ENCODE data around the gene TFB2M. TPM values are rescaled to one million over a fixed set of nuclear protein-coding genes. Genes with fewer than 3 reads are reported as not detected.

The TFB2M gene
- total RNA-seq, 2 experiments from 2014 or later = 8.0 to 9.0 TPM

GRCh38 chr1:246506674-246507481 lies 59.2 kb downstream of the TFB2M start, which contains the start of gene SMYD3:
Gene SMYD3, minus strand, starts transcription at chr1:246507279.
- no peaks in the 10 kb centered on the region for H3K27me3 ChIP-seq (ENCODE audit: control insufficient read depth in 1 of 2, insufficient read depth in 2 of 2, low read length in 2 of 2)
- Mint-ChIP-seq H3K27ac (peak within 1 kb of the TSS; percentile 90), H3K36me3 (ENCODE audit: low read depth) (peaks cover 5% of the 10 kb centered on the region), H3K27me3 (no peaks in the 10 kb centered on the region), H3K9me3 (no peaks in the 10 kb centered on the region), H3K4me3 (peak within 1 kb of the TSS; percentile 94), H3K4me1 (ENCODE audit: low read depth) (peaks cover 37% of the 10 kb centered on the region)
- no peak for TF ChIP-seq CTCF (IDR thresholded peaks at IDR 0.05)
- H3K36me3 ChIP-seq (ENCODE audit: insufficient read depth, low read length) = no peaks in the 10 kb centered on the region
- ChIA-PET CTCF (interaction anchor here (1.0 to 1.3 kb wide), 3 partner anchors 8 to 60 kb away, joined by 3 to 5 read pairs (median 3); no protein-coding TSS in a partner anchor), POLR2A (interaction anchor here (0.6 to 2.1 kb wide), 3 partner anchors 9 to 425 kb away, joined by 3 to 7 read pairs (median 5); partner anchors contain the start of genes AHCTF1, CNST and TFB2M)
- DNase-seq = peak; percentile 57 to 93 (median 73)
- intact Hi-C loops (cut with DNase I, micrococcal nuclease) = loop anchor here (2.0 to 5.0 kb wide), 4 partner anchors 60 to 600 kb away; partner anchors contain the start of genes AHCTF1 (in 1 of the 2), CNST (in 1 of the 2) and TFB2M (in 1 of the 2)
- H3K4me3 ChIP-seq (ENCODE audit: low read length) = peak within 1 kb of the TSS; percentile 81
- no peaks in the 10 kb centered on the region for H3K9me3 ChIP-seq (ENCODE audit: control insufficient read depth in 1 of 2, insufficient read depth in 1 of 2, low read length in 2 of 2)
- H3K4me1 ChIP-seq (ENCODE audit: insufficient read depth, low read length) = peaks cover 20% of the 10 kb centered on the region
- peak; percentile 85 for ATAC-seq (ENCODE audit: poor library complexity)
- peak within 1 kb of the TSS in 1 of 2 donors; percentile 27 for H3K27ac ChIP-seq (ENCODE audit: low read depth in 1 of 2, low read length in 2 of 2)

- DNase-seq = peak in 1 of 14 experiments; percentile 20
- H3K27ac ChIP-seq (ENCODE audit: low read depth in 1 of 2, low read length in 2 of 2) = no peak overlapping the region
- Mint-ChIP-seq H3K9me3 (no peaks in the 10 kb centered on the region), H3K36me3 (ENCODE audit: low read depth) (peaks cover 5% of the 10 kb centered on the region), H3K27me3 (no peaks in the 10 kb centered on the region), H3K4me3 (peak overlapping the region; percentile 94), H3K4me1 (ENCODE audit: low read depth) (peaks cover 42% of the 10 kb centered on the region), H3K27ac (peak overlapping the region; percentile 90)
- H3K4me3 ChIP-seq (ENCODE audit: low read length) = peak overlapping the region; percentile 81
- no peaks in the 10 kb centered on the region for H3K27me3 ChIP-seq (ENCODE audit: control insufficient read depth in 1 of 2, insufficient read depth in 2 of 2, low read length in 2 of 2)
- TF ChIP-seq CTCF (IDR thresholded peaks at IDR 0.05) = no peak
- peaks cover 20% of the 10 kb centered on the region for H3K4me1 ChIP-seq (ENCODE audit: insufficient read depth, low read length)
- no peaks in the 10 kb centered on the region for H3K36me3 ChIP-seq (ENCODE audit: insufficient read depth, low read length)
- H3K9me3 ChIP-seq (ENCODE audit: control insufficient read depth in 1 of 2, insufficient read depth in 1 of 2, low read length in 2 of 2) = no peaks in the 10 kb centered on the region
- intact Hi-C loops (cut with DNase I, micrococcal nuclease) = loop anchor here (2.0 to 5.0 kb wide), 4 partner anchors 61 to 601 kb away; partner anchors contain the start of genes AHCTF1 (in 1 of the 2), CNST (in 1 of the 2) and TFB2M (in 1 of the 2)
- ATAC-seq (ENCODE audit: poor library complexity) = peak; percentile 9
- ChIA-PET POLR2A (interaction anchor here (1.7 to 2.1 kb wide), 2 partner anchors 8 to 60 kb away, joined by 5 to 7 read pairs; partner anchors contain the start of genes CNST and TFB2M), CTCF (interaction anchor here (1.0 to 1.3 kb wide), 3 partner anchors 8 to 61 kb away, joined by 3 to 5 read pairs (median 3); no protein-coding TSS in a partner anchor)
Measured at GRCh38 chr1:246506367-246506673, 59.7 kb downstream of the TFB2M start.

GRCh38 chr1:246503341-246503740 lies 62.7 kb downstream of the TFB2M start:
- H3K9me3 Mint-ChIP-seq = no peaks in the 10 kb centered on the region
- H3K4me3 Mint-ChIP-seq = no peak overlapping the region
- CTCF ChIA-PET = no interaction called here
- no peaks in the 10 kb centered on the region for H3K27me3 Mint-ChIP-seq
- intact Hi-C loops (cut with DNase I, micrococcal nuclease) = no loop called here
- Histone ChIP-seq H3K4me3 (ENCODE audit: low read length) (no peak overlapping the region), H3K4me1 (ENCODE audit: insufficient read depth, low read length) (peaks cover 20% of the 10 kb centered on the region), H3K27ac (ENCODE audit: low read depth in 1 of 2, low read length in 2 of 2) (no peak overlapping the region), H3K27me3 (ENCODE audit: control insufficient read depth in 1 of 2, insufficient read depth in 2 of 2, low read length in 2 of 2) (no peaks in the 10 kb centered on the region), H3K9me3 (ENCODE audit: control insufficient read depth in 1 of 2, insufficient read depth in 1 of 2, low read length in 2 of 2) (no peaks in the 10 kb centered on the region), H3K36me3 (ENCODE audit: insufficient read depth, low read length) (no peaks in the 10 kb centered on the region)
- no peak for ATAC-seq (ENCODE audit: poor library complexity)
- H3K4me1 Mint-ChIP-seq (ENCODE audit: low read depth) = peaks cover 42% of the 10 kb centered on the region
- no peak for TF ChIP-seq CTCF (IDR thresholded peaks at IDR 0.05)
- H3K27ac Mint-ChIP-seq = no peak overlapping the region
- no peak for DNase-seq
- peaks cover 5% of the 10 kb centered on the region for H3K36me3 Mint-ChIP-seq (ENCODE audit: low read depth)
- POLR2A ChIA-PET = no interaction called here
